NCI-H1105 treated with DMSO at 0.1 percent for 48 hours (cell line): ENCODE measurements around the gene DLD.
"Not testable (repeated sequence)": the region's sequence is repeated elsewhere in the genome, so short reads cannot be mapped to it uniquely, and the experiment has no call there.

Experiments
- DNase-seq: peaks from one replicate; lab custom pipeline; 2025; lab: John Stamatoyannopoulos, UW

DLD gene

DNA sequence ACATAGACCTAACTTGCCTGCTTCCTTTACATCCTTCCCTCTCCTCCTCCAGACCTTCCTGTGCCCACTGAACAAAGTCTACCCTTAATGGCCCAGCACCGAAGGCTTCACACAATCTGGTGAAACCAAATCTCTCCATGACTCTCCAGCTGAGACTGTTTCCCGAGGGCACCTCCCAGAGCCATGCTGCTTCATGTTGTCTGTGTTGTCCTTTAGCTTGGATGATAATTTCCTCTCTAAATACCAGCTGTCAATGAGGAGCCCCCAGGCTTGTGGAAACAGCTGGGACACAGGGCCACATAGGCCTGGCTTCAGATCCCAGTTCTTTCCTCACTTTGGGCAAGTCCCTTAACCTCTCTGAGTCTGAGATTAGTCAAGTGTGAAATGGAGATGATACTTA, 54.3 kb downstream of the DLD start:
- no peak for DNase-seq

- no peak for DNase-seq
Measured at GRCh38 chr7:107946451-107946850, 55.5 kb downstream of the DLD start.

DNA sequence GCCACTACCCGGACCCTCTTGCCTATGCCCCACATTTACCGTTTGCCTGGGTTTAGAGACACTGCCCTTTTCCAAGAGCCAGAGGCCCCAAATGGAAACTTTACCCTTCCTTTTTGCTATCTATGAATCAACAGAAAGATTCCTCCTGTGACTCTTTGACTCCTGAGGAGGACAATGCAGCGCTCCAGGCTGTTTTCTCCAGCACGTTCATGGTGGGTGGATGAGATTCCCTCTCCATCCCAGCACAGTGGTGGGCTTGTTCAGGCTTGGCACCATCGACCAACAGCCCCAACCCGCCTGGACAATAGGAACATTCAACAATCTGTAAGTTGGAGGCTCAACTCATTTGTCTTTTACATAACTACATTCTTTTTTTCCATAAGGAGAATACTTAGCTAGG, 55.9 kb downstream of the DLD start:
- no peak for DNase-seq

GRCh38 chr7:107948645-107949442, 57.9 kb downstream of the DLD start:
- no peak for DNase-seq

- no peak for DNase-seq
Measured at GRCh38 chr7:107949443-107949935, 58.5 kb downstream of the DLD start.

- DNase-seq: no peak
Measured at GRCh38 chr7:107951172-107951787, 60.3 kb downstream of the DLD start.

GRCh38 chr7:107951896-107952295, 60.9 kb downstream of the DLD start:
- DNase-seq: no peak

GRCh38 chr7:107953265-107953923, 62.4 kb downstream of the DLD start:
- no peak for DNase-seq

DNA sequence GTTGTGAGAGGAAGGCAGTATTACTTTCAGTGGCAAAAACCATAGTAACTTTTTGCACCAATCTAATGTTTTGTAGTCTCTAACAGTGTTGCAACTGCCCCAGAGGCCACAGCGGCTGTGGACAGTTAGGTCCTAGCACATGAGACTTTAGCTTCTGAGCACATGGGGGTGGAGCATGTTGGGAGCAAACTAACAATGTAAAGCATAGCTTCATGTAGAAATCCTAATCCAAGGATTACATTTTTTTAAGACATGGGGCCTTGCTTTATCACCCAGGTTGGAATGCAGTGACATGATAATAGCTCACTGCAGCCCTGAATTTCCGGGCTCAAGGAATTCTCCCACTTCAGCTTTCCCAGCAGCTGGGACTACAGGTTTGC, 62.9 kb downstream of the DLD start:
- no peak for DNase-seq

DNA sequence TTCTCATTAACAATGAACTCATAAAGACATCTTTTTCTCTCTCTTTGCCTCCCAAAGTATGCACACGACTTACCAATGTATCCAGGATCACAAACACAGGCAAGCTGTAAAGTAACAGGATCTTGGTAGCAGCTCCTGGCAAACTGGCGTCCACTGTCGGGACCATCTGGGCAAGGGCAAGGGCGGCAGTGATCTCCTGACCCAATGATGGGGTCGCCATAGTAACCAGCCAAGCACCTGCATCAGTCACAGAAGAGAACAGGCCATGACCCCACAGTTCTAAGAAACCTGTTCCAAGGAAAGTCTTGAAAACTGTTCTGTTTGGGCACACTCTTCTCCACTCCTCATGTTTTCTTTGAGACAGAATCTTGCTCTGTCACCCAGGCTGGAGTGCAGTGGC, 64.4 kb downstream of the DLD start:
- no peak for DNase-seq

DNA sequence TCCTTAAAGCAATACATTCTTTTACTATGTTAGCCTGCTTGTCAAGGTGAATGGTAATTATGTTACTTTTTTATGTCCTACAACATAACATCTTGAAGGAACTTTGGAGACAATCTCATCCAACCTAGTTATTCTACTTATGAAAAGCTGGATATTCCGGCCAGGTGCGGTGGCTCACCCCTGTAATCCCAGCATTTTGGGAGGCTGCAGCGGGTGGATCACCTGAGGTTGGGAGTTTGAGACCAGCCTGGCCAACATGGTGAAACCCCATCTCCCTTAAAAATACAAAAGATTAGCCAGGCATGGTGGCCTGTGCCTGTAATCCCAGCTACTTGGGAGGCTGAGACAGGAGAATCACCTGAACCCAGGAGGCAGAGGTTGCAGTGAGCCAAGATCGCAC, 66.0 kb downstream of the DLD start:
- DNase-seq: not testable (repeated sequence)

DNA sequence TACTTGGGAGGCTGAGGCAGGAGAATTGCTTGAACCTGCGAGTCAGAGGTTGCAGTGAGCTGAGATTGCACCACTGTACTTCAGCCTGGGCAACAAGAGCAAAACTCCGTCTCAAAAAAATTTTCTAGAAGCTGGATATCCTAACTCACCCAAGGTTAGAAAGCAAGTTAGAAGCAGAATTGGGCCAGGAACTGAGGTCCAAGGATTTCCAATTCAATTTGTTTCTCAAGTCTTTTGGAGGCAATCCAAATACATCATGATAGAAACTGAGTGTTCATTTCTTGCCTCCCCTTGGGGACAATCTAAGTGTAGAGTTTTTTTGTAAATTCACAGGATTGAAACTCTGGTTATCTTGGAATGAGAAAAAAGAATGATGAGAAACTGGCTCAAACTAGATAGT, 66.5 kb downstream of the DLD start:
- DNase-seq: no peak

DNA sequence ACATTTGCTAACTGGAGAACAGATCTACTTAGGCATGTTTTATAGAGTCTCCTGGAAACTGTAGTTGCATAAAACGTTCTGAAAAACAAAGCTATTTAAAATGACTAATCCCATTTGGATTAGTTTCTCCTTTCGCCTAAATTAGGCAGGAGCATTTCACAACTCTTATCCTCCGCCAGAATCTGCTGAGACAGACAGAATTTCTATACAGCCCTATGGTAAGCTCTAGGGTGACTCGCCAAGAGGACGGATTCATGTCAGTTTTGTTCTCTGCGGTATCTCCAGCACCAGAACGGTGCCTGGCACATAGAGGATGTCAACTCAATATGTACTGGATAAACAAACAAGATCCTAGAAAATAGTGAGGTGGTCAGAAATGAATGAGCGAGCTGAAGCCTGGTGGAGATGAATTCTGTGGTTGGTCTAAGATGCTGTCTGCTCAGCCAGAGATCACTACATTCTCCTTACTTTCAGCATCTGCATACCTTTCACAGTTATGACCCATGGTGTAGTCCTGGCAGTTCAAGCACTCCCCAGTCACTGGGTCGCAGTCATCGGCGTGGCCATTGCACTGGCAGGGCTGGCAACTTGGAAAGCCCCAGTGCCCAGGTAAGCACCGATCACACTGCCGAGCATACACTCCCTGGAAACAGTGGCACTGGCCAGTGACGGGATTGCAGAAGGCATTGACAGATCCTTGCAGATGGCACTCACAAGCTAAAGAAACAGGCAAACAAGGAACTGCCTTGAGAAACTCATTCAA, 68.0 kb downstream of the DLD start:
- DNase-seq: no peak

GRCh38 chr7:107959527-107959898, 68.5 kb downstream of the DLD start:
- DNase-seq: no peak

DNA sequence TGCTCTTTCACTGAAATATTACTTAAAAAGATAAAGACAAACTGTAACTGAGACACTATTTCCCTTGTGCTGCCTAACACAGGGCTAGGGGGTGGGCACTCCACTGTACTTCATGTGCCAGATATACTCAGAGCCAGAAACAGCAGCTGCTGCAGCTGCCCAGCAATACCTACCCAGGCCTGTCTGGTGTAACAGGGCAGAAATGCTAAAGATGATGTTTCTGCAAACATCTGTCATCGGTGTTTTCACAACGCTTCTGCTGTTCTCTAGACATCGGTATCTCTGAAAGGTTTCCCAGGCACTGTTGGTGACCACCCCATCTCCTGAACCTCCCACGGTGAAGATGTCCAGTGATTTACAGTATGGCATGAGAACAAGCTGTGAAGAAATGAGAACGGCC, 69.3 kb downstream of the DLD start:
- peak; percentile 20 for DNase-seq

DNA sequence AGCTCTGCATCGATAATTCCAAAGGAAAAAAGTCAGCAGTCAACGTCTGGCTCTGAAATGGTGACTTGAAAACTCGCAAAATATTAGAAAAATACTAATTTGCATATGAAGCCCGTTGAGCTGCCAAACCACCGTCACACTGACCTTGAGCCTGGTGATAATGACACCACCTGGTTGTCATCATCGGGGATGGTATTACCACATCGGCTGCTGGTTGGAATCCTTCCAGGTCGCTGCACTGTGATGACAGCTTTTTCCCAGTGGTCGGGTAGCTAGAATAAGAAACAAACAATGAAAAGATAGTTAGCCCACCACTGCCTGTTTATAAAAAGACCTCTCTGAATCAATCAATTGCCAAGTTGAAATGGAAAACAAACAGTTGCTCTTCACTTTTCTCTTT, 70.4 kb downstream of the DLD start:
- DNase-seq: peak; percentile 70

DNA sequence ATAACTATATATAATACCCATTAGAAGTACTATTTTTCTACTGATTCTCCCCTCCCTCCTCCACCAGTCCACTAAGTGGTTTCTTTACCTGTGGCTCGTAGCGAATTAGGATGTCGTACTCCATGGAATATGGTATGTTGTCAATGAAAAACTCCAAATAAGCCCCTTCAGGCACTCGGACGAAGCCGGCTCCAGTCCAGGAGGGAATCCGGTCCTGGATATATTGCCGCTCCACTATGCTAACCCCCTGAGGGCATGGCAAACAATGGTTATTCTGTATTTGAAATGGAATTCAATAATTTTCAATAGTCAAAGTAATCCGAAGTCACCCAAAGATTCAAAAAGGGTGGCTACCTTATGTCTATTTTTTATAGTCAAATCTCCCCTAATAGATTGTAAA, 71.8 kb downstream of the DLD start:
- no peak for DNase-seq

GRCh38 chr7:107964510-107964909, 73.5 kb downstream of the DLD start:
- DNase-seq: no peak

DNA sequence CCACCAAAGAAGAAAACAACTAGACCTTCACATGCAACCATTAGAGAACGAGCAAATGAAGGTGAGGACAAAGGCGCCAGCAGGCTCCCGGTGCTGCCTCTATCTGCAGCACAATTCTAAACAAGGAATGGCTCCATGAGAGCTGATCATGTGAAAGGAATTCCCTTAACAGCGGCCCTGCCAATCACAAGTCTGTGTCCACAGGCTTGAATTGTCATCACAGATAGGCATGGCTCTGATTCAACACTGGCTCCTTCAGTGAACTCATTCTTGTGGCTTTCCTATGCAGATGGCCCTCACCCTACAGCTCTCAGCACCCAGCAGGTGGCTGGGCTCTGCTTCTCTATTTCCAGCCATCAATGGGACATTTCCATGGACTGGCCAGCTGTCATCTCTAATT, 75.7 kb downstream of the DLD start:
- DNase-seq: no peak

GRCh38 chr7:107967420-107967819, 76.4 kb downstream of the DLD start:
- DNase-seq: no peak

GRCh38 chr7:107968449-107968848, 77.5 kb downstream of the DLD start:
- DNase-seq: no peak

GRCh38 chr7:107969856-107970255, 78.9 kb downstream of the DLD start:
- no peak for DNase-seq
